HCEC 1CT (cell line): Measurements from ENCODE around the gene DSG3.

Experiments used
- DNase-seq: peaks from one replicate; pipeline ENCODE4 v3.0.0-alpha.2; 2017

DSG3 gene

GRCh38 chr18:31447530-31448191 is at the start of gene DSG3:
Gene DSG3 (plus strand): TSS chr18:31447741. CDS start chr18:31447878, 137 bp downstream.
- DNase-seq: no peak

- DNase-seq: no peak
These were observed 49.4 kb upstream of the DSG3 start for GRCh38 chr18:31398191-31398590.

DNA sequence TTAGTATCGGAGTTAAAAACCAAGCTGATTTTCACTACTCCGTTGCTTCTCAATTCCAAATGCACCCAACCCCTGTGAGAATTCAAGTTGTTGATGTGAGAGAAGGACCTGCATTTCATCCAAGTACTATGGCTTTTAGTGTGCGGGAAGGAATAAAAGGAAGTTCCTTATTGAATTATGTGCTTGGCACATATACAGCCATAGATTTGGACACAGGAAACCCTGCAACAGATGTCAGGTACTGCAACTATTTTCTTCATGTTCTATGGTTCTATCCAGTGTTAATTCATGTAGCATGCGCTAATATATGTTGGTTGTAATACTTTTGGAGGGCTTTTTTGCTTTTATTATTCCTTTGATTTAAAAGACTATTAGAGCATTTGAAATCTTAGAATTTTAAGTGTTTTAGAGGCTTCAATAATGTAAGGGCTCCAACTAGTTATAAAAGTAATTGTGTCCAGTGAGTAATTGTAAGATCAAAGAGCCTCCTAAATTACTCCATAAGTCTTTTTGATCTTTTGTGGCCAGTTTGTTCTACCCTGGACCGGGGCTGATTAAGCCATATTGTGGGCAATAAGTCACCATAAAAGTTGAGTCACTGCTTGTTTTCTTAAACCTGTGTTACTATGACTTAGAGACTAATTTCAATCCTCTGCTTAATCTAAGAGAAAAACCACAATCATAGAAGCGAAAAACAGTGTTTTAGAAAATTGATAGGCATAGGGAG is 48.1 kb upstream of the DSG3 start:
- no peak for DNase-seq

- no peak for DNase-seq
These were observed 46.1 kb upstream of the DSG3 start for GRCh38 chr18:31401156-31402025.

DNA sequence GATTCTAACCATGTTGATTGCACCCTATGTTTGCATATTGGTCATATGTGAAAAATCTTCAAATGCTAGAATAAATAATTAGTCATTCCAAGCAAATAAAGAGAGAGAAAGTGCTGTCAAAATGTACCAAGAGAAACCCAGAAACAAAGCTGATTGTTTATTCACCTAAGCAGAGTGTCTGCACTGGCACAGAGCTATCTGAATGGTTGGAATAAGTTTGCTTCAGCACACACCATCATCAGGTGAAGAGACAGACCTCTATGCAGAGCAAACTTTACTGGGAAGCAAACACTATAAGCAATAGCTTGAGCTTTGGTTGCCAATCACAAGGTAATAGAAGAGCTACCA is 45.5 kb upstream of the DSG3 start:
- no peak for DNase-seq

- DNase-seq: no peak
These were observed 44.1 kb upstream of the DSG3 start for GRCh38 chr18:31403409-31403808.

DNA sequence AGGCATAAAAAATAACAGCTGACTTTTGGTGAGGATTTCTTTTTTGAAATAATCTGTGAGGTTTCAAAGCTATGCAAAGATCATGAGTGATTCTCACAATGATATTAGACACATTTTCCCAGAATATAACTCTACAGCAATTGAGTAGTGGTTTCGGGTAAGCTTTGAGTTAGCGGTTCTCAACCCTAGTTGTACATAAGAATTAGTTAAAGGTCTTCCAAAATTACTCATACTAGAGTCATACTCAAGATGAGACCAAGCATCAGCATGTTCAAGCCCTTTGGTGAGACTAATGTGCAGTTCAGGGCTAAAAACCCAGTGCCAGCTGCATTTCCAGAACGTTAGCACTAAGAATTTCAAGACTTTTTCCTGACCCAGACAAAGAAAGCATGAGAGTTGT is 39.9 kb upstream of the DSG3 start:
- DNase-seq: no peak

DNA sequence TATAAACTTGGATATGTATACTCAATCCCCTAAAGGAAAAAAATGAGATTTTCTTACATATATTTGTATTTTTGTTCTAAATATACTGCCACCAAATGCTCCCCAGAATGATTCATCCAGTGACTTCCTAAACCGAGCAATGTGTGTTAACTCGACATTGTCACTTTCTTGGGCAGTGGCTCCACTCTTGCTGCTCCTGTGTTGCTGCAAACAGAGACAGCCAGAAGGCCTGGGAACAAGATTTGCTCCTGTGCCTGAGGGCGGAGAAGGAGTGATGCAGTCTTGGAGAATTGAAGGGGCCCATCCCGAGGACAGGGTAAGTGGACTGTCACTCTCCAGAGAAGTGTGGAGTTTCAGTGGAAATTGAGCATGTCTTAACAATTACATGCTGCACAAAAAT is 38.3 kb upstream of the DSG3 start:
- no peak for DNase-seq

DNA sequence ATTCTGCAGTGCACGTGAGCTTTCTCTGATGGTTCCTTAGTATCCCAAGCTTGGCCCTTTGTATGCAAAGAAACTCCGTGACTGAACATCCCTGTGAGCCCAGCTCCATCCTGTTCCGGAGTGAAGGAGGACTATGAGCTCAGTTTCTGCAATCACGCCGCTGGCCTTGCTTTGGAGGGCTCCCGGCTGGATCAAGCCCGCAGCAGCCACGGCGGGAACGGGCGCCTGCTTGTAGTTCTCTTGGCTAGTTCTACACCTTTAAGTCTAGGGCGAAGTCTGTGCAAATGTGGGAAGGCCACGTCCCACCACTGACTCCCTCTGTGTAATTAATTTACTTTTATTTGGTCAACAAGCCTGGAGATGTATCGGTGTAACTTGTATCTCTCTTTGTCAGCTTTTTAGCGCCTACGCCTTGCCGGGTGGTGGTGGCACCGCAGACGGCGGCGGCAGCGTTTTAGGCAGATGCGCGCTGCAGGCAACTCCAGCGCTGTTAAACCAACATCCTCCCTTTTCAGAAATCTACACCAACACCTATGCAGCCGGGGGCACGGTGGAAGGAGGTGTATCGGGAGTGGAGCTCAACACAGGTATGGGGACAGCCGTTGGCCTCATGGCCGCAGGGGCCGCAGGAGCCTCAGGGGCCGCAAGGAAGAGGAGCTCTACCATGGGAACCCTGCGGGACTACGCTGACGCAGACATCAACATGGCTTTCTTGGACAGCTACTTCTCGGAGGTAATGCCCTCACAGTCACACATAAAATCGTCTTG is 36.6 kb upstream of the DSG3 start:
- DNase-seq: no peak

DNA sequence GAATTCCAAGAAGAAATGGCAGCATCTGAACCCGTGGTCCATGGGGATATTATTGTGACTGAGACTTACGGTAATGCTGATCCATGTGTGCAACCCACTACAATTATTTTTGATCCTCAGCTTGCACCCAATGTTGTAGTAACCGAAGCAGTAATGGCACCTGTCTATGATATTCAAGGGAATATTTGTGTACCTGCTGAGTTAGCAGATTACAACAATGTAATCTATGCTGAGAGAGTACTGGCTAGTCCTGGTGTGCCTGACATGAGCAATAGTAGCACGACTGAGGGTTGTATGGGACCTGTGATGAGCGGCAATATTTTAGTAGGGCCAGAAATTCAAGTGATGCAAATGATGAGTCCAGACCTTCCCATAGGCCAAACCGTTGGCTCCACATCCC is 34.4 kb upstream of the DSG3 start:
- DNase-seq: no peak

DNA sequence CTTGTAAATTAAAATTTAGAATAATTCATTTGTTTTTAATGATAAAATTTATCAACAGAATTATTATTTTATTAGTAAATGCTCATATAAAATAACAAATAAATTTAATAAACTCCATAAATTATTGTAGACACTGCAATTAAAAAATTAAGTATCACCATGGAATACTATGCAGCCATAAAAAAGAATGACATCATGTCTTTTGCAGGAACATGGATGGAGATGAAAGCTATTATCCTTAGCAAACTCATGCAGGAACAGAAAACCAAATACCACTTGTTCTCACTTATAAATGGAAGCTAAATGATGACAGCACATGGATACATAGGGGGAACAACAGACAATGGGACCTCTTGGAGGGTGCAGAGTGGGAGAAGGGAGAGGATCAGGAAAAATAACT is 29.7 kb upstream of the DSG3 start:
- no peak for DNase-seq

DNA sequence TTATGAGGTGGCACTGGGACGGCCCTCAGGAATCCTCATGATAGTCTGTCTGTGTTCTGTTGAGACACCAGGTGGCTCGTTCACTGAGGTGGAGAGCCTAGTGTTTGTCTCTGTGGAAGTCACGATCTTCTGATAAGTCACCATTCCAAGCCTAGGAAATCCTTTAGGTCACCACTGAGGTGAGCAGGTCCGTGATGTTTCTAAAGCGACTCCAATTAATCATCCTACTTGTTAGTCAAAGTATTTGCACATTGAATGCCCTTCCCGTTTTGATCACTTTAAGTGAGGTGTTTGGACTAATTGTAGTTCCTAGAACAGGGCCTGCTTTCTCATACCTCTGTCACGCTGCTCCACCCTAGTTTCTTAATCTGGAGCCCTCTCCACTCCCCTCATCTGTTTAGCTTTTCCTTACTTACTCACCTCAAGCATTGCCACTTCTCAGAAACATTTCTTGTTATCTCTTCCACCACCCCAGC is 28.0 kb upstream of the DSG3 start:
- no peak for DNase-seq

DNA sequence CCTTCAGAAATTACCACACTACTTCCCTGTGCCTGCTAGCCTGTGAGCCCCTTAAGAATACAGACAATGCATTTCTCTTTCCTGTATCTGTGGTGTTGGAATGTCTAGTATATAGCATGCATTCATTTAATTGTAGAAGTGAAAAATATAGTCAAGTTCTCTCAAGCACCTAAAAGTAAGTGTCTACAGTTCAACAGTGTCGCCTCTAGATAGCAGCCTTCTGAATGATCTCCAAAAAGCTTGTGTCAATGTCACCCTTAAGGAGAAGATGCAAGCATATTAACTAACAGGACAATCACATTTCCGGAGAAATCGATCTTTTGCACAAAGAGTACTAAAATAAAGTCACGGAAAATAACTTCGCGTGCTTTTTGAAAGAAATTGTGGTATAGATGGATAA is 27.5 kb upstream of the DSG3 start:
- DNase-seq: no peak

DNA sequence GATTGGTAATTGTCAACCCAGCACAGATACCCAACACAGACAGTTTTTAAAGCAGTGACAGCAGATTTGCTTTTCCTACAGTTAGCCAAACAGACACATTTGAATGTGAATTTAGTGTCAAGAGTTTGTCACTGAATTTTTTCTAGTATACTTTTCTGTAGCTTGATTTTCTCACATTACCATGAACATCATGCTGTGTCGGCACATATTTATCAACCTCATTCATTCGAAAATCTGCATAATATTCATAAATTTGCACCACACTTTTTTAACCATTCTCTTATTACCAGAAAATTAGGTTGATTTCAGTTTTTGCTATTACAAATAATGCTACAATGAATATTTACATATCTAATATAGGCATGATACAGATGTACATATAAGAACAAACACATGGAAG is 27.0 kb upstream of the DSG3 start:
- no peak for DNase-seq

GRCh38 chr18:31424383-31424988 is 23.1 kb upstream of the DSG3 start:
- no peak for DNase-seq

DNA sequence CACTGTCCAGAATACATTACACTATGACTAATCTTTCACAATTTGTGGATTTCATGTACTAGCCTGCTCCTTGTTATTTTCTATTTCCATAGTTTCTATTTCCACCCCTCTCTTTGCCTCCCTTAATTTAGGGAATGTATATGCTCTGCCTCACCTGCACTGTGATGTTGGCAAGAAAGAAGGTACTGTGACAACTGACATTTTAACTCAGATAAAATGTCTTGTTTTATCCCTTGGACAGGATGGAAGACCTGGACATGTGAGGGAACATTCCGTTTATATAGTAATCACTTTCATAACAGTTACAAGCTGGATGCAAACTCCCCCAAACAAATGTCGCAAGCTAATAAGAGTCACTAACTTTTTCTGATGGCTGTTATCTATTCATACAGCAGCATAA is 21.5 kb upstream of the DSG3 start:
- no peak for DNase-seq

DNA sequence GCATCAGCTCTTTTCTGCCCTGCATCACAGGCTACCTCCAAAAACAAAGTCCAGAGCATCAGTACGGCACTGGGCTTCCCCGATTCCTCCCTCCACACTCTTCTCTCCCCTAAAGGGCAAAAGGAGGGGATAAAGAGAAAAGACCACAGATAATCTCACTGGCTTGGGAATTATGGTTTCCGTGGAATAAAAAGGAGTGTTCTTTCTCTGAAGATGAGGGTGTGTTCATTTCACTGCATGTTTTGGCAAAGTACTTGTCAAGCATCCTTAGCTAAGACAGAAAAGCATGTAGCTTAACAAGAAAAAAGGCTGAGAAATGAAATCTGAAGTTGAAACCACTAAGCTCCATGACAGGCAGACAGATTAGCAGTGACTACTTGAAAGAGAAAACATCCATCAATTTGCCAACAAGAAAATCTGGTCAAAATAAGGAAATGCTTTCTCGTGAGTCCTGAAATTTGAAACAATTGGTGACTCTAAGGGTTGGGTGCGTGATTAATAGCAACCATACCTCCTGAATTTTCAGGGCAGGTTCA is 20.6 kb upstream of the DSG3 start:
- DNase-seq: no peak

- no peak for DNase-seq
These were observed 19.3 kb upstream of the DSG3 start for GRCh38 chr18:31428211-31428610.

DNA sequence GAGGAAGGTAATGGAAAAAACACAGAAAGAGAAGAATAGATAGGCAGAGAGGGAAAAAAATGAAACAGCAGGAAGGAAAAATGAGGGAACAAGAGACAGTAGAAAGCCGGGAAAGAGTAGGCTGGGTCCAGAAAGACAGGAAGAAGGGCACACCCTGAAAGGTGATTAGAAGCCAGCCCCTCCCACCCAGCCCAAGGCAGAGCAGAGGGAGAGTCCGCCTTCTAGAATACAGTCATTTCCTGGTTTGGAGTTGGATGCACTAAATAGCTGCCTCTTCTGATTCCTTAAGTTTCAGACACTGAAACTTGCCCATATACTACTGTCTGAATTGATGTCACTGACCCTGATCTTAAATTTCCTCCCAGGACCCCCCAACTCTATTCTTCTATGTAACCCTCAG is 17.9 kb upstream of the DSG3 start:
- no peak for DNase-seq

DNA sequence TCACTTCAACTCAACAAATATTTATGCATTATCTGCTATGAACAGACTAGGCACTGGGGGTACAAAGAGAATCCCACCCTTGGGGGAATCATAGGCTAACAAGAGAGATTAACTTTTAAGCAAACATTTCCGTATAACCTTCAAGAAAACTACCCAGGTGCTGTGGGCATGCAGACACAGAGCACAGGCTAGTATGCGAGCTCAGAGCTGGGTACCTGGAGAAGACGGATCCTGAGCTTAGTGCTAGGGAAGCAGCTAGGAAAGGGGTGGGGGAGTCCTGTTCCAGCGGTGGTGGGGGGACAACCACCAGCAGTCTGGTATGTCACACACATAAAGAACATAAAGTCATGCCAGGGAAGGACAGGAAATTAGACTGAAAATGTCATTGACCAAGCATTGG is 17.5 kb upstream of the DSG3 start:
- no peak for DNase-seq

DNA sequence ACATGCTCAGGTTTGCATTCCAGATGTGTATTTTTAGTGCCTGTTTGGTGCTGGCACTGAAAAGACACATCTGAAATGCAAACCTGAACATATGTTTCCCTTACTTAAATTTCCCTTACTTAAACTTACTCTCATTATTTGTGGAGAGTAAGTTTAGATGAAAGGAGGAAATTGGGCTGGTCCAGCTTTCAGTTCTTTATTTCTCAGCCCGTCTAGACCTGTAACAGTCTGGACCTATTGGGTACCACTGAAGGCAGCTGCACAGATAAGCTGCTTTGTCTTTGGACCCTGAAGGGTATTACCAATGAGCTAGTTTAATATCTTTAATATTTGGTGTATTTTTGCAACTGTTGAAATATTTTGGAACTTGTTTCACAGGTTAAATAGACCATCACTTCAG is 17.0 kb upstream of the DSG3 start:
- DNase-seq: no peak

DNA sequence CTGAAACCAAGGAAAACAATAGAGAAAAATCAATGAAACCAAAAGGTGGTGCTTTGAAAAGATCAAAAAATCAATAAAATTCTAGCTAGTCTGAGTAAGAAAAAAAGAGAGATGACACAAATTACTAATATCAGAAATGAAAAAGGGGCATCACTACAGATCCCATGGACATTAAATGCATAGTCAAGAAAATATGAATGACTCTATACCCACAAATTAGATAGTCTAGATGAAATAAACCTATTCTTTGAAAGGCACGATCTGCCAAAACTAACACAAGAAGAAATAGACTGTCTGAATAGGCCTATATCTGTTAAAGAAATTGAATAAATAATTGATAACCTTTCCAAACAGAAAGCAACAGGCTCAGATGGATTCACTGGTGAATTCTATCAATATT is 15.2 kb upstream of the DSG3 start:
- DNase-seq: no peak
